GM20431 (cell line): Measurements from ENCODE around the gene HTR3E.
"Not testable (repeated sequence)": the region's sequence is repeated elsewhere in the genome, so short reads cannot be mapped to it uniquely, and the experiment has no call there.

Experiments
- in situ Hi-C: fragments of 300-500 bp; cut with MseI, MboI; formaldehyde crosslinking; loops from one replicate; pipeline ENCODE4 v1.15.0; 2020; ENCODE audit warnings: low sequenced_read_pairs; ENCODE audit not compliant: unreplicated experiment

Gene HTR3E

GRCh38 chr3:184099806-184100686 lies 3.2 kb downstream of the HTR3E start:
- in situ Hi-C loops = no loop called here

- in situ Hi-C loops = no loop called here
Measured at GRCh38 chr3:184110316-184110725, 13.5 kb downstream of the HTR3E start.

DNA sequence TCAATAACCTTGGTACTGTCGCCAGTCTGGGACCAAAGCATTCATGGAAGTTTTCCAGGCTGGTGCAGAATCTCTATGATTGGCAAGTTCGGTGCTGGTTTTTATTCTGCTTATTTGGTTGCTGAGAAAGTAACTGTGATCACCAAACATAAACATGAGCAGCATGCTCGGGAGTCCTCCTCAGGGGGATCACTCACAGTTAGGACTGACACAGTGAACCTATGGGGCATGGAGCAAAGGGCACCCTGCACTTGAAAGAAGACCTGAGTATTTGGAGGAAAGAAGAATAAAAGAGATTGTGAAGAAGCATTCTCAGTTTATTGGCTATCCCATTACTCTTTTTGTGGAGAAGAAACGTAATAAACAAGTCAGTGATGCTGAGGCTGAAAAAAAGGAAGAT lies 19.2 kb downstream of the HTR3E start:
- in situ Hi-C loops = no loop called here

DNA sequence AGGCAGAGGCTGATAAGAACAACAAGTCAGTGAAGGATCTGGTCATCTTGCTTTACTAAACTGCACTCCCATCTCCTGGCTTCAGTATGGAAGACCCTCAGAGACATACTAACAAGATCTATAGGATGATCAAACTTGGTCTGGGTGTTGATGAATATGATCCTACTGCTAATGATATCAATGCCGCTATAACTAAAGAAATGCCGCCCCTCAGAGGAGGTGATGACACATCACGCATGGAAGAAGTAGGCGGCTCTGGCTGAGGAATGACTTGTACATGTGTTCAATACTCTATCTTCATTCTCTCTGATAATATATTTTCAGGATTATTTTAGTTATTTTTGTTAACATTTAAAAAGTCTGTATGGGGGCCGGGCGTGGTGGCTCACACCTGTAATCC lies 20.8 kb downstream of the HTR3E start:
- in situ Hi-C loops = no loop called here

GRCh38 chr3:184121031-184121430 lies 24.2 kb downstream of the HTR3E start:
- in situ Hi-C loops = not testable (repeated sequence)

DNA sequence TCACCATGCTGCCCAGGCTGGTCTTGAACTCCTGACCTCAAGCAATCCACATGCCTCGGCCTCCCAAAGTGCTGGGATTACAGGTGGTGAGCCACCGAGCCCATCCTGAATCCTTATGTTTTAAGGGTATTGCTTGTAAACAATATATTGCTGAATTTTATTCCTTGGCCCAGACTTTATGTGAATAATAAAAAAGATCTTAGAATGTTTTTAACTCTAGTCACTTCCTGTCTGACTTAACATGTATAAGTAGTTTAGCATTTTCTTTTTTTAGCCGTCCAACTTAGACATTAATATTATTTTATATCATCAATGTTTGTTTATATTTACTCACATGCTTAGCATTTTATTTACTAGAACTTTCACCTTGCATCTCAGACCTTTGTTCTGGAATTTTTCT lies 29.1 kb downstream of the HTR3E start:
- in situ Hi-C loops = no loop called here

GRCh38 chr3:184129012-184129411 lies 32.1 kb downstream of the HTR3E start:
- in situ Hi-C loops = no loop called here

GRCh38 chr3:184132945-184133344 lies 36.1 kb downstream of the HTR3E start:
- in situ Hi-C loops = no loop called here

GRCh38 chr3:184133840-184134745 lies 37.2 kb downstream of the HTR3E start:
- in situ Hi-C loops = no loop called here

GRCh38 chr3:184134746-184135148 lies 37.9 kb downstream of the HTR3E start:
- in situ Hi-C loops = no loop called here

GRCh38 chr3:184135149-184135910 lies 38.5 kb downstream of the HTR3E start, which contains the start of gene EIF2B5:
Gene EIF2B5 (plus strand): TSS chr3:184135358. CDS start chr3:184135386, 28 bp downstream.
- in situ Hi-C loops = no loop called here

GRCh38 chr3:184135911-184136260 lies 39.0 kb downstream of the HTR3E start:
- in situ Hi-C loops = no loop called here

DNA sequence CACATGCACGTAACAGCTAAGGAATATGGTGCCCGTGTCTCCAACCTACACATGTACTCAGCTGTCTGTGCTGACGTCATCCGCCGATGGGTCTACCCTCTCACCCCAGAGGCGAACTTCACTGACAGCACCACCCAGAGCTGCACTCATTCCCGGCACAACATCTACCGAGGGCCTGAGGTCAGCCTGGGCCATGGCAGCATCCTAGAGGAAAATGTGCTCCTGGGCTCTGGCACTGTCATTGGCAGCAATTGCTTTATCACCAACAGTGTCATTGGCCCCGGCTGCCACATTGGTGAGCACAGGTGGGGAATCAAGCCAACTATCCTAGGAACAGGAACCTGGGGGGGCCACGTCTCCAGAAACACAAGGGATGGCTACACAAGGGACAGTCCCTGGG lies 43.6 kb downstream of the HTR3E start:
- in situ Hi-C loops = no loop called here

GRCh38 chr3:184142199-184142598 lies 45.3 kb downstream of the HTR3E start:
- in situ Hi-C loops = no loop called here

- in situ Hi-C loops = no loop called here
Measured at GRCh38 chr3:184143327-184143726, 46.5 kb downstream of the HTR3E start.

- in situ Hi-C loops = no loop called here
Measured at GRCh38 chr3:184144505-184144904, 47.6 kb downstream of the HTR3E start.

DNA sequence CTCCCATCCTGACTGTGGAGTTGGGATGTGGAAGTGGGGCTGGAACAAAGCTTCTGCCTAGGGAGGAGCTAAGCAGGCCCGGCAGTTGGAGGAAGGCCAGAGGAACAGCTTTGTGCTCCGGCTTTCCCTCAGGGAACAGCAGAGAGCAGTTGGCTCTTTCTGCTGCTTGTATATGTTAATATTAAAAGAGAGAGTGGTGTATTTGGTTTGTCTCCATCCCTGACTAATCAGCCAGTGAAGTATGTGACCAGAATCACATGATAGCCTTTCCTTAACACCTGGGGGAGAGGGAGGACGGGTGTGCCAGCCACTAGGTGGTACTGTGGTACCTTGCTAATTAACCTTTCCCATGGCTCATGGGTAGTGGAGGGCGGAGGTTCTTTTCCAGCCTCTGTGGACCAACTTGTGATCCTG lies 48.3 kb downstream of the HTR3E start:
- in situ Hi-C loops = no loop called here

GRCh38 chr3:184145751-184146270 lies 48.9 kb downstream of the HTR3E start:
- in situ Hi-C loops = no loop called here

- in situ Hi-C loops = no loop called here
Measured at GRCh38 chr3:184148076-184148475, 51.2 kb downstream of the HTR3E start.

DNA sequence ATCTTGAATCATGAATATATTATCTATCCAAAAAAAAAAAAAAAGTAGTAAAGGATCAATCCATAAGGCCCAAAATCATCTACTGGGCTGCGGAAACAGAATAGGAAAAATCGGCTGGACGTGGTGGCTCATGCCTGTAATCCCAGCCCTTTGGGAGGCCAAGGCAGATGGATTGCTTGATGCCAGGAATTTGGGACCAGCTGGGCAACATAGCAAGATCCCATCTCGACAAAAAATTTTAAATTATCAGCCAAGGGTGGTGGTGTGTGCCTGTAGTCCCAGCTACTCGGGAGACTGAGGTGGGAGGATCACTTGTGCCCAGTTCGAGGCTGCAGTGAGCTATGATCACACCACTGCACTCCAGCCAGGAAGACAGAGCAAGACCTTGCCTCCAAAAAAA lies 52.3 kb downstream of the HTR3E start:
- in situ Hi-C loops = no loop called here
